Right renal pelvis (tissue), 4 donors: ENCODE measurements around the gene MGAT5B. TPM values are rescaled to one million over a fixed set of nuclear protein-coding genes. Genes with fewer than 3 reads are reported as not detected.
"Not testable (repeated sequence)": the region's sequence is repeated elsewhere in the genome, so short reads cannot be mapped to it uniquely, and the experiment has no call there.

ENCODE experiments used
- DNase-seq, 4 donors: peaks; one replicate each; pipeline ENCODE4 v3.0.0-alpha.2; 2013; ENCODE audit warnings: low read depth in 4 of 4, low spot score in 3 of 4, missing footprints in 1 of 4
- polyA plus RNA-seq, 4 donors: library from polyadenylated mRNA; unstranded; fragments of 120-200 nt; gene quantifications; one replicate each; pipeline ENCODE4 v1.2.1, GENCODE V29; 2013; ENCODE audit not compliant: insufficient read length in 4 of 4

MGAT5B gene
- polyA plus RNA-seq, 4 donors = 1.4 to 2.4 (median 1.6) TPM

- DNase-seq = no peak
Measured at GRCh38 chr17:76847031-76847430, 21.2 kb upstream of the MGAT5B start.

- DNase-seq = no peak
Measured at GRCh38 chr17:76848670-76849069, 19.5 kb upstream of the MGAT5B start.

GRCh38 chr17:76849160-76849559, 19.0 kb upstream of the MGAT5B start:
- DNase-seq = not testable (repeated sequence)

- no peak for DNase-seq
Measured at GRCh38 chr17:76852843-76853242, 15.4 kb upstream of the MGAT5B start.

- DNase-seq = no peak
Measured at GRCh38 chr17:76855105-76855504, 13.1 kb upstream of the MGAT5B start.

GRCh38 chr17:76862079-76862478, 6.1 kb upstream of the MGAT5B start:
- no peak for DNase-seq

GRCh38 chr17:76862494-76862893, 5.7 kb upstream of the MGAT5B start:
- no peak for DNase-seq

- DNase-seq = no peak
Measured at GRCh38 chr17:76864024-76864423, 4.2 kb upstream of the MGAT5B start.

- DNase-seq = no peak
Measured at GRCh38 chr17:76865174-76865573, 3.0 kb upstream of the MGAT5B start.

GRCh38 chr17:76866203-76866602, 2.0 kb upstream of the MGAT5B start:
- no peak for DNase-seq

- DNase-seq = no peak
Measured at GRCh38 chr17:76866774-76867577, 1.2 kb upstream of the MGAT5B start.

GRCh38 chr17:76867578-76868175, 527 bp upstream of the MGAT5B start:
- no peak for DNase-seq

GRCh38 chr17:76868669-76869495, 678 bp downstream of the MGAT5B start:
- no peak for DNase-seq

GRCh38 chr17:76869496-76870376, 1.5 kb downstream of the MGAT5B start:
- no peak for DNase-seq

- no peak for DNase-seq
Measured at GRCh38 chr17:76870377-76870714, 2.1 kb downstream of the MGAT5B start.

- DNase-seq = no peak
Measured at GRCh38 chr17:76871668-76872067, 3.5 kb downstream of the MGAT5B start.

GRCh38 chr17:76872221-76872873, 4.1 kb downstream of the MGAT5B start:
- DNase-seq = no peak

GRCh38 chr17:76872874-76873221, 4.6 kb downstream of the MGAT5B start:
- DNase-seq = no peak

- no peak for DNase-seq
Measured at GRCh38 chr17:76873856-76874255, 5.7 kb downstream of the MGAT5B start.

- DNase-seq = no peak
Measured at GRCh38 chr17:76877437-76877836, 9.2 kb downstream of the MGAT5B start.
